Liver (tissue), 3 donors: ENCODE data around the gene YY2.

Experiments used
- CTCF ChIP-seq: fragments of 150-350 bp; IDR thresholded peaks from 2 replicates; pipeline ENCODE4 v1.5.1; 2017; ENCODE audit warnings: improper control_type of control experiment, low read depth, low read length; ENCODE audit not compliant: missing input control
- GABPA ChIP-seq, 2 donors: IDR thresholded peaks in 1 of 2; conservative IDR thresholded peaks in 1 of 2; 2 replicates each; pipeline ENCODE4 v1.6.1; 2016; ENCODE audit warnings: antibody characterized with exemption in 2 of 2, mild to moderate bottlenecking in 1 of 2, moderate library complexity in 1 of 2
- MAX ChIP-seq: IDR thresholded peaks from 2 replicates; pipeline ENCODE4 v1.6.1; 2016; ENCODE audit warnings: antibody characterized with exemption
- REST ChIP-seq: IDR thresholded peaks from 2 replicates; pipeline ENCODE4 v1.6.1; 2016; ENCODE audit warnings: antibody characterized with exemption, mild to moderate bottlenecking
- SP1 ChIP-seq: IDR thresholded peaks from 2 replicates; pipeline ENCODE4 v1.6.1; 2018; ENCODE audit warnings: antibody characterized with exemption, mild to moderate bottlenecking
- YY1 ChIP-seq: IDR thresholded peaks from 2 replicates; pipeline ENCODE4 v1.6.1; 2016; ENCODE audit warnings: antibody characterized with exemption, mild to moderate bottlenecking
- donor health status: healthy.
- donor health status: healthy.

- no peak for TF ChIP-seq GABPA (IDR thresholded peaks at IDR 0.05 in 1 of 2, conservative IDR thresholded peaks at IDR 0.05 in 1 of 2)
- no peak for TF ChIP-seq CTCF
- TF ChIP-seq YY1: no peak
- TF ChIP-seq REST: no peak
- TF ChIP-seq MAX: no peak
- no peak for TF ChIP-seq SP1
Observed at GRCh38 chrX:21806691-21807090, 49.1 kb upstream of the YY2 start.
